WTC11 (cell line): ENCODE results near the gene JTB.

ENCODE experiments used
- ATF1 ChIP-seq: sonication (generic); formaldehyde crosslinking; IDR thresholded peaks from 2 replicates; pipeline ENCODE4 v1.8.1; 2023; ENCODE audit warnings: mild to moderate bottlenecking, moderate library complexity, missing genetic modification reagents
- JUN ChIP-seq: sonication (generic); formaldehyde crosslinking; IDR thresholded peaks from 2 replicates; pipeline ENCODE4 v1.8.0; 2023; ENCODE audit warnings: mild to moderate bottlenecking, missing genetic modification reagents
- MYBL2 ChIP-seq: sonication (generic); formaldehyde crosslinking; IDR thresholded peaks from 2 replicates; pipeline ENCODE4 v1.8.1; 2023; ENCODE audit warnings: mild to moderate bottlenecking, moderate library complexity, missing genetic modification reagents
- NR2C2 ChIP-seq: sonication (generic); formaldehyde crosslinking; IDR thresholded peaks from 2 replicates; pipeline ENCODE4 v1.8.0; 2022; ENCODE audit warnings: mild to moderate bottlenecking, missing genetic modification reagents
- NR3C1 ChIP-seq: sonication (generic); formaldehyde crosslinking; conservative IDR thresholded peaks from 2 replicates; pipeline ENCODE4 v1.8.1; 2023; ENCODE audit warnings: low read depth, mild to moderate bottlenecking, missing genetic modification reagents
- ZBTB21 ChIP-seq: sonication (generic); formaldehyde crosslinking; IDR thresholded peaks from 2 replicates; pipeline ENCODE4 v1.8.1; 2023; ENCODE audit warnings: mild to moderate bottlenecking, missing genetic modification reagents, borderline replicate concordance
- ZNF396 ChIP-seq: fragments of 250-450 bp; sonication (Bioruptor Pico); IDR thresholded peaks from 2 replicates; pipeline ENCODE4 v1.8.0; 2021; ENCODE audit warnings: mild to moderate bottlenecking, moderate library complexity, borderline replicate concordance
- TF ChIP-seq, protein P1 (sequence below): fragments of 200-600 bp; IDR thresholded peaks from 2 replicates; pipeline ENCODE4 v1.8.0; 2022; ENCODE audit warnings: antibody characterized with exemption
- TF ChIP-seq, protein P2 (sequence below): fragments of 250-450 bp; sonication (Bioruptor Pico); IDR thresholded peaks from 2 replicates; pipeline ENCODE4 v2.1.2; 2022; ENCODE audit warnings: mild to moderate bottlenecking, moderate library complexity

DNA sequence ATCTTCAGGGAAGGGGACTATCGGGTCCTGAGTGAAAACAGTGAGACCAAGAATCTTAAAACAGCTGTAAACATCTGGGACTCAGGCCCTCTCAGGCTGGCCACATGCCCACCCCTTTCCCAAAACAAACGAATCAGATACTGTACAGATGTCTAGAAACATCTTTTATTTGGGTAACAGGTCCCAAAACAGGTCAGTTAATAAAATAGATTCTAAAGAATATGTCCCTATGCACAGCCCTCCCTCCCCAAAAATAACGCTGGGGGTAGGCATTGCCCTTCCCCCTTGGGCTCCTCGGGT, 18.6 kb downstream of the JTB start:
- no peak for TF ChIP-seq NR2C2 (CRISPR knock-in tag)
- TF ChIP-seq, protein P1, sequence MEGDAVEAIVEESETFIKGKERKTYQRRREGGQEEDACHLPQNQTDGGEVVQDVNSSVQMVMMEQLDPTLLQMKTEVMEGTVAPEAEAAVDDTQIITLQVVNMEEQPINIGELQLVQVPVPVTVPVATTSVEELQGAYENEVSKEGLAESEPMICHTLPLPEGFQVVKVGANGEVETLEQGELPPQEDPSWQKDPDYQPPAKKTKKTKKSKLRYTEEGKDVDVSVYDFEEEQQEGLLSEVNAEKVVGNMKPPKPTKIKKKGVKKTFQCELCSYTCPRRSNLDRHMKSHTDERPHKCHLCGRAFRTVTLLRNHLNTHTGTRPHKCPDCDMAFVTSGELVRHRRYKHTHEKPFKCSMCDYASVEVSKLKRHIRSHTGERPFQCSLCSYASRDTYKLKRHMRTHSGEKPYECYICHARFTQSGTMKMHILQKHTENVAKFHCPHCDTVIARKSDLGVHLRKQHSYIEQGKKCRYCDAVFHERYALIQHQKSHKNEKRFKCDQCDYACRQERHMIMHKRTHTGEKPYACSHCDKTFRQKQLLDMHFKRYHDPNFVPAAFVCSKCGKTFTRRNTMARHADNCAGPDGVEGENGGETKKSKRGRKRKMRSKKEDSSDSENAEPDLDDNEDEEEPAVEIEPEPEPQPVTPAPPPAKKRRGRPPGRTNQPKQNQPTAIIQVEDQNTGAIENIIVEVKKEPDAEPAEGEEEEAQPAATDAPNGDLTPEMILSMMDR: no peak
- no peak for TF ChIP-seq ZBTB21
- TF ChIP-seq JUN (CRISPR knock-in tag): no peak
- TF ChIP-seq, protein P2, sequence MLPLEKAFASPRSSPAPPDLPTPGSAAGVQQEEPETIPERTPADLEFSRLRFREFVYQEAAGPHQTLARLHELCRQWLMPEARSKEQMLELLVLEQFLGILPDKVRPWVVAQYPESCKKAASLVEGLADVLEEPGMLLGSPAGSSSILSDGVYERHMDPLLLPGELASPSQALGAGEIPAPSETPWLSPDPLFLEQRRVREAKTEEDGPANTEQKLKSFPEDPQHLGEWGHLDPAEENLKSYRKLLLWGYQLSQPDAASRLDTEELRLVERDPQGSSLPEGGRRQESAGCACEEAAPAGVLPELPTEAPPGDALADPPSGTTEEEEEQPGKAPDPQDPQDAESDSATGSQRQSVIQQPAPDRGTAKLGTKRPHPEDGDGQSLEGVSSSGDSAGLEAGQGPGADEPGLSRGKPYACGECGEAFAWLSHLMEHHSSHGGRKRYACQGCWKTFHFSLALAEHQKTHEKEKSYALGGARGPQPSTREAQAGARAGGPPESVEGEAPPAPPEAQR (CRISPR knock-in tag): no peak
- no peak for TF ChIP-seq ATF1 (CRISPR knock-in tag)
- TF ChIP-seq MYBL2 (CRISPR knock-in tag): no peak
- TF ChIP-seq ZNF396 (CRISPR knock-in tag): no peak
- TF ChIP-seq NR3C1 (CRISPR knock-in tag): no peak
